GM12891 (cell line): ENCODE results near the gene GMPR.

Experiments
- POLR2A ChIP-seq: IDR thresholded peaks from 2 replicates; pipeline ENCODE4 v1.6.1; 2011; ENCODE audit warnings: low read depth, low read length, control low read depth
- POU2F2 ChIP-seq: IDR thresholded peaks from 2 replicates; pipeline ENCODE4 v1.6.1; 2011; ENCODE audit warnings: low read depth, mild to moderate bottlenecking, control low read depth, low read length, moderate library complexity

- TF ChIP-seq POU2F2 (no peak), POLR2A (no peak)
Measured at GRCh38 chr6:16236009-16236501, 2.3 kb upstream of the GMPR start.
